Activated T-helper 17 cell treated with anti-CD3 and anti-CD28 coated beads, Interleukin-2, amount 50 U/mL, for 72 hours (primary cell): ENCODE results near the gene GREB1. TPM values are rescaled to one million over a fixed set of nuclear protein-coding genes. Genes with fewer than 3 reads are reported as not detected.

ENCODE experiments used
- ATAC-seq: fragments of 150-1000 bp; cut with Tn5 transposase; replicated peaks from 2 replicates; pipeline ENCODE4 v1.10.0; 2021; ENCODE audit warnings: mild to moderate bottlenecking, moderate library complexity
- H3K27ac Mint-ChIP-seq: one replicate; pipeline ENCODE4 v1.8.0; 2022; ENCODE audit warnings: mixed read lengths
- H3K27me3 Mint-ChIP-seq: one replicate; pipeline ENCODE4 v1.8.0; 2022; ENCODE audit warnings: mixed read lengths
- H3K36me3 Mint-ChIP-seq: one replicate; pipeline ENCODE4 v1.8.0; 2022; ENCODE audit warnings: low read depth, mild to moderate bottlenecking, mixed read lengths
- H3K4me1 Mint-ChIP-seq: one replicate; pipeline ENCODE4 v1.8.0; 2022; ENCODE audit warnings: mixed read lengths
- H3K4me3 Mint-ChIP-seq: one replicate; pipeline ENCODE4 v1.8.0; 2022; ENCODE audit warnings: mild to moderate bottlenecking, mixed read lengths
- H3K9me3 Mint-ChIP-seq: one replicate; pipeline ENCODE4 v1.8.0; 2022; ENCODE audit warnings: mixed read lengths
- total RNA-seq, 2 donors: library from RNA; stranded (reverse); gene quantifications; one replicate each; pipeline ENCODE4 v1.2.3, GENCODE V29; 2022

GREB1 gene
- total RNA-seq, 2 donors from 2014 or later, result 0.95 to 1.0 TPM

DNA sequence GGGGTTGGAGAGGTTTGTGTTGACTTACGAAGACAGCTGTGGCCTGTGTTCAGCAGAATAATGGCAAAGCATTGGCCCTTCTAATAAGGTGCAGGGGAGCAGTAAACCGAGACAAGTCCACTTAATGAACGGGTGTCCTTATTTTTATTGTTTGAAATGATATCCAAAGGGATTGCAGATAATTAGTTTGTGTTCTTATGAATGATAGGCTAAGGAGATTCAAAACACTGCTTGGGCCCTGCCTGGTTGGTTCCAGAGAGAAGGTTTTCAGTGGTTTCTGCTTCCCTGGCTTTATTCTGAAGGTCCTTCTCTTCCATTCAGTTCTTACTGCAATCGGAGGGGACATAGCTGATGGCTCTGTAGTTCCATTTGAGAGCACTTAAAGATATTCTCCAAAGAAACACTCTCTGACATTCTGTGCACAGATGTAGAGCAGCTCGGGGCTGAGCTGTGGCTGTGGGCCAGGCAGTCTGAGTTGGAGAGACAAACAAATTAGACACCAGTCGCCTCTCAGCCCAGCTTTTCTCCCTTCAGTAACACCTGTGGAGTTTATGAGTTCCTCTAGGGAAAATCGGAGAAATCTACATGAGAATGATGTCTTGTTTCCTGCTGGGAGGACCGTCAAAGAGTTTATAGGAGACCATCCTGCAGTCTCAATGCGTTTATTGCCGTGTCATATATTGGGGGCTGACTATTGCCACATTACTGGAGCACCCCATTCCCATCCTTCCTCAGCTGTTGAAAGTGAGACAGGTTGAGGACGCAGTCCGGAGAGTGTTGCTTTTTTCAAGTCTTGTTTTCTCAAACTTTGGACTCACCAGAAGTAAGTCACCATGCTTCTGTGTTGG lies 6.5 kb downstream of the GREB1 start:
- Mint-ChIP-seq H3K4me1 (no peaks in the 10 kb centered on the region), H3K27ac (no peak overlapping the region), H3K4me3 (no peak overlapping the region), H3K36me3 (no peaks in the 10 kb centered on the region), H3K9me3 (no peaks in the 10 kb centered on the region), H3K27me3 (peaks cover 31% of the 10 kb centered on the region)
- ATAC-seq, result no peak

DNA sequence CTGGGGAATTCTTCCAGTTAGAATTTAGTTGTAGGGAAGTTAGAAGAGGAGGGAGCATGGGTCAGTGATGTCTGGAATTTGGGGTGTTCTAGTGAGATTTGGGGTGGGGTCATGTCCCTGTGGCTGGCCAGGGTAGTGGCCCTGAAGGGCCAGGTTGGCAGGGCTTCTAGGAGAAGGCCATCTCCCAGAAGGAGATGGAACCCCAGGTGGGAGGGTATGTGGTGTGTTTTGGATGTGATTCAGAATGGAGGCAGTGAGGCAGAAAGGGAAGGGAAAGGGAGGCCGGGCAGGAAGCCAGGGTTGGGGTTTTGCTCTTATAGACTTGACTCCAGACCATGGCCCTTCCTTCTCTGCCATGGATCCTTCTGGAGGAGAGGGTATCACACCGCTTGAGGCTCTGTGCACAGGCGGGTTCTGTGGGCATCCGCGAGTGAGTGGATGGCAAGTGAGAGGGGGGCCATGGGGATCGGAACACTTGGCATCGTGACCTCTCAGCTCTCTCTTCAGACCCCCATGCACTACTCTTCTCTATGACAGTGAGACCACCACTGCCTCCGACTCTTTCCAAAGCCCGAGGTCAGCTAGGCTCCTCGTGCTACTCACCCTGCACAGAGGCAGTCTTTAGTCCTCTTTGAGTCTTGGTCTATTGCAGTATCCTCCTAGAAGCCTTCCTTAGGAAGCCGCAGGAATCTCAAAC lies 7.3 kb downstream of the GREB1 start:
- H3K27me3 Mint-ChIP-seq, result peaks cover 26% of the 10 kb centered on the region
- no peak overlapping the region for H3K27ac Mint-ChIP-seq
- H3K4me1 Mint-ChIP-seq, result no peaks in the 10 kb centered on the region
- H3K9me3 Mint-ChIP-seq, result no peaks in the 10 kb centered on the region
- no peak overlapping the region for H3K4me3 Mint-ChIP-seq
- ATAC-seq, result no peak
- H3K36me3 Mint-ChIP-seq, result no peaks in the 10 kb centered on the region

DNA sequence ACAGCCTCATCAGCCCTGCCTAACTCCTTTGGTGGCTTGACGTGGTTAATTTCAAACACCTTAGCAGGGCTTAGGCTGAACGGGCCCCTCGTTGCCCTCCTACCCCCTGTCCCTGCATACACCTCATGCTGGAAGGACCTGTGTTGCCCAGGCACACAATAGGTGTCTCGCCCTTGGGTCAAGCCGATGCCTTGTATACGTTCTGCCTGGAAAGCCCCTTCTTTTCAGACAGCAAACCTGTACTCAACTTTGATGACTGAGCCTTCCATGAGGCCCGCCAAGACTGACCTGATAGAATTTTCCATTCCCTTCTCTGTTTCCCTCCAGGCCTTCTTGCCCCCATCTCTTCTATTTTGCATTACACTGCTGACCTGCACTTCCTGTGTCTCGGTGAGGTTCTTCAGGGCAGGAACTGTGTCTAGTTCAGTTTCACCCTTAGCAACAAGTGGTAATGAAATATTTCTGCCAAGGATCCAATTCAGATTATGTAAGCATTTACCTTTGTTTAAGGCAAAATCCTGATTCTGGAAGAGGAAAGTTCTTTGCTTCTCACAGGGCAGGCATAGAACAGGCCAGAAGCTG lies 7.9 kb downstream of the GREB1 start:
- Mint-ChIP-seq H3K27ac (no peak overlapping the region), H3K9me3 (no peaks in the 10 kb centered on the region), H3K4me1 (no peaks in the 10 kb centered on the region), H3K4me3 (no peak overlapping the region), H3K27me3 (peaks cover 26% of the 10 kb centered on the region), H3K36me3 (no peaks in the 10 kb centered on the region)
- no peak for ATAC-seq

DNA sequence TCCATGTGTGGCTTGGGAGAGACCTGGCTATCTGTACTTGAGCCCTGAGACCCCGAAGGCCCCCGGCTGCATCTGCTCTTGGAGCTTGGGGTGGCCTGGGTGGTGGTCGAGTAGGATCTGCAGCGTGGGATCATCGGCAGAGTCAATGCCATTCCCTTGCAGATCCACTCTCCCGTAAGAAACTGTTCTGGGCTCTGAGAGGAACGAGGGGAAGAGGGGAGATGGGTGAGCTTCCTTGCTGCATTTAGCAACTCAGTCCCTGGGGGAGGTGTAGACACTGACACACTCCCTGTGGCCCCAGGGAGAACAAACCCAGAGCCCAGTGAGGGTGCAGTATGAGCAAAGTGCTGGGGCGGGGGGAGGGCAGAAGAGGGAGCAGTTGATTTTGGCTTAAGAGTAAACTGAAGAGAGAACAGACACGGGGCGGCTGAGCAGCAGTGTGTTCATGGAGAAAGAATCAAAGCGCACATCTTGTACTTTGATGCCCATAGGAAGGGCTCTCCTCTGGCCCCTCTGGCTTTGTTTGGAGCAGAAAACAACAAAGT lies 8.5 kb downstream of the GREB1 start:
- no peaks in the 10 kb centered on the region for H3K4me1 Mint-ChIP-seq
- no peak overlapping the region for H3K4me3 Mint-ChIP-seq
- H3K27ac Mint-ChIP-seq, result no peak overlapping the region
- ATAC-seq, result no peak
- no peaks in the 10 kb centered on the region for H3K9me3 Mint-ChIP-seq
- peaks cover 26% of the 10 kb centered on the region for H3K27me3 Mint-ChIP-seq
- H3K36me3 Mint-ChIP-seq, result no peaks in the 10 kb centered on the region

DNA sequence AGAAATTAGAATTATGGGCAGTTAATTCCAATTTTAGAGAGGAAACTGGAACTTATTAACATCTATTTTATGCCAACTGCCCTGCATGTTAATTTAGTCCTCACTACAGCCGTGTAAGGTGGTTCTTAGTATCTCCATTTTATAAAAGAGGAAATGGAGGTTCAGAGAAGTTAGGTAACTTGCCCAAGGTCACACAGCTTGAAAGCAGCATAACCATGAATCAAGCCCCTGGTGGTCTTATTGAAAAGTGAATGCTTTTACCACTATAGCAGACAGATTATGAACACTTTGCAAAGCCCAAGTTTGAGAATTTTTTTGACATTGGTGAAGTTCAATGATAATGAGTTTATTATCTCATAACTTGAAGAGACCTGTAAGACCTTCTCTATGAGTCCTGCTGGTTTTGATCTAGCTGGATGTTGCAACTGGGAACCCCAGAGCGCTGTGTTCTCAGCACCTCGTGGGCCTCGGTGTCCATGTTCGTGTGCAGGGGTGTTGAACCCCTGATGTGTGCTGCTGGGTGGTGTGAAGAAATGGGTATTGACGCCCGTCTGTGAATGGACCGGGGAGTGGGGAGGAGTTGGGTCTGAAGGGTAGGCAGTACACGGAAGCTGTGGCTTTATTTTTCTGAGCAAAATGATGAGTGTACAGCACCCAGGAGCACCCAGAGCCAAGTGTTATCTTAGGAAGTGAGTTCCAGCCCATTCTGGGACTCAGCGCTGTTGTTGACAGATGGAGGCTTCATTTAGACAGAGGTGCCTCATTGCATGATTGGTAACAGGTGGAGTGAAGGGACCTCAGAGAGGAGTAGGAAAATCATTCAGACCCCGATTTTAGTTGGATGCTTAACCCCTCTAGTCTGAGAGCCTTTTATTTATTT lies 9.7 kb downstream of the GREB1 start:
- no peak for ATAC-seq
- Mint-ChIP-seq H3K4me3 (no peak overlapping the region), H3K27me3 (peaks cover 26% of the 10 kb centered on the region), H3K36me3 (no peaks in the 10 kb centered on the region), H3K9me3 (no peaks in the 10 kb centered on the region), H3K27ac (no peak overlapping the region), H3K4me1 (no peaks in the 10 kb centered on the region)

DNA sequence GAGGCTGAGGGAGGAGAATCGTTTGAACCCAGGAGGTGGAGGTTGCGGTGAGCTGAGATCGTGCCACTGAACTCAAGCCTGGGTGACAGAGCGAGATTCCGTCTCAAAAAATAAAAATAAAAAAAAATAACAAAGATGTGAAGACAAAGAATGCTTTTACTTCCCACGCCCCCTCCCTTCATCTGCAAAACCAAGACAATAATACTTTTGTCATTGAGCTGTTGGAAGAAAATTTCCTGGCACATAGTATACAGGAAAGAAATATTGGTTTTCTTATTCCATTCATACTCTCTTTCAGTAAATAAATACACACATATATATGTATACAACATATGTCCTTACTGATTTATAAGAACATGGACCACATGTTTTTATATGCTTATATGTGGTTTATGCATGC lies 12.2 kb downstream of the GREB1 start:
- H3K36me3 Mint-ChIP-seq, result no peaks in the 10 kb centered on the region

DNA sequence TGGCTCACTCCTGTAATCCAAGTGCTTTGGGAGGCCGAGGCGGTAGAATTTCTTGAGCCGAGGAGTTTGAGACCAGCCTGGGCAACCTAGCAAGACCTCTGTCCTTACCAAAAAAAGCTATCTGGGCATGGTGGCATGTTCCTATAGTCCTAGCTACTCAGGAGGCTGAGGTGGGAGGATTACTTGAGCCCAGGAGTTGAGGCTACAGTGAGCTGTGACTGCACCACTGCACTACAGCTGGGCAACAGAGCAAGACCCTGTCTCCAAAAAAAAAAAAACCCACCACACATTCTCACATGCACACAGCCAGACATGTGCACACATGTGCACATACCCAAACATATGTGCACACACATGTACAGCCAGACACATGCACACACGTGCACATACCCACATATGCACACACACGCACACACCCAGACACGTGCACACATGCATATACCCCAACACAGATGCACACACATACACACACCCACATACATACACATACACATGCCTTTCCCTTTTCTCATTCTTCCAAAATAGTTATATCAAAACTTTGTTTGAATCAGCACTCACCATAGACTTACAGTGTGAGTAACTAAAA lies 14.2 kb downstream of the GREB1 start:
- no peak overlapping the region for H3K27ac Mint-ChIP-seq
- no peaks in the 10 kb centered on the region for H3K36me3 Mint-ChIP-seq
- ATAC-seq, result no peak
- peaks cover 21% of the 10 kb centered on the region for H3K27me3 Mint-ChIP-seq
- no peaks in the 10 kb centered on the region for H3K4me1 Mint-ChIP-seq
- no peaks in the 10 kb centered on the region for H3K9me3 Mint-ChIP-seq
- H3K4me3 Mint-ChIP-seq, result no peak overlapping the region

More for the DNA sequence above, 12.2 kb downstream of the GREB1 start:
- Mint-ChIP-seq H3K4me1 (no peaks in the 10 kb centered on the region), H3K27me3 (peaks cover 27% of the 10 kb centered on the region), H3K27ac (no peak overlapping the region), H3K4me3 (no peak overlapping the region), H3K9me3 (no peaks in the 10 kb centered on the region)
- ATAC-seq, result no peak

DNA sequence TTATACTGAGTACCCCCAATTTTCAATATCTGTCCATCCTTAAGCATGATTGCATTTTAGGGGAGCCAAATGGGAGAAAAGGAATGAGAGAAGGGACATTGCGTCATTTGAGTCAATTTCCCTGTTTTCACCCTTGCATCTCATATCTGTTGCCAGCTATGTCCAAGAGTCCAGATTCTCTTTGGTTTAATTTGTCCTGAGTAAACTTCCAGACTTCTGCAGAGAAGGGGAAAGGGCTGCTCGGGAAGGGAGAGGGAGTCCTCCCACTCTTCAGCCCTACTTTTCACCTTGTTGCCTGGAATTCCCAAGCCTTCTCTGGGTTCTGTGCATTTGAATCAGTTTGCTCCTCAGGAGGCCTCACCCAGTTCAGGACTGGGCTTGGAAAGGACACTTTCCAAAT lies 16.5 kb downstream of the GREB1 start:
- no peak for ATAC-seq
- H3K4me3 Mint-ChIP-seq, result no peak overlapping the region
- no peaks in the 10 kb centered on the region for H3K36me3 Mint-ChIP-seq
- peaks cover 26% of the 10 kb centered on the region for H3K27me3 Mint-ChIP-seq
- H3K27ac Mint-ChIP-seq, result no peak overlapping the region
- no peaks in the 10 kb centered on the region for H3K4me1 Mint-ChIP-seq
- H3K9me3 Mint-ChIP-seq, result no peaks in the 10 kb centered on the region

DNA sequence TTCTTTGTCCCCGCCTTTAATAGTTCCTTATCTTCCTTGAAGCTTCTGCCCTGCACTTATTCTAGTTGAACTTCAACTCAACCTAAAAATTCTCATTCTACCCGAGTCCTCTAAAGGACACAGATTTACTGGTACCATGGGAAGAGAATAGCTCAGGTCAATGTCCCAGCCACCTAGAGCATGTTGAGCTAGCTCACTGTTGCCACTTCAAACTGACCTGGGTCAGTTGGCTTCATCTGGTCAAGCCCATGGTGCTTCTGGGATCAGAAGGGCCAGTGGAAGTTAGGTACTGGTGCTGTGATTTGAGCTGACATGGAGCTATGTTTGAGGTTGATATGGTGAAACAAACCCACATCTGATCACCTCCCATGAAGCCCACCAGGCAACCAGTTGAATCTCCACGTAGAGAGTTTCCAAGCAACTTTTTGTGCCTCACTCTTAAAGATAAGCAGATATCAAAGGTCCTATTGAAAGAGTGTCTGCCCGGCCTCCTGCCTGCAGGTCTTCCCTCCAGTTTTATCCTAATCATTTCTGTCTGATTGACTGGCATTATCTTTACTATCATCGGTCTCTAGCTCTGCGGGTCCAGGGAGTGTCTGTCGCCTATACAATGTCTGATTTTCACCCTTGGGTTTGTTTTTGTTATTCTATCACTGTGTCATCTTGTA lies 17.2 kb downstream of the GREB1 start:
- no peak overlapping the region for H3K27ac Mint-ChIP-seq
- peaks cover 33% of the 10 kb centered on the region for H3K27me3 Mint-ChIP-seq
- no peak overlapping the region for H3K4me3 Mint-ChIP-seq
- ATAC-seq, result no peak
- H3K36me3 Mint-ChIP-seq, result no peaks in the 10 kb centered on the region
- no peaks in the 10 kb centered on the region for H3K9me3 Mint-ChIP-seq
- no peaks in the 10 kb centered on the region for H3K4me1 Mint-ChIP-seq

DNA sequence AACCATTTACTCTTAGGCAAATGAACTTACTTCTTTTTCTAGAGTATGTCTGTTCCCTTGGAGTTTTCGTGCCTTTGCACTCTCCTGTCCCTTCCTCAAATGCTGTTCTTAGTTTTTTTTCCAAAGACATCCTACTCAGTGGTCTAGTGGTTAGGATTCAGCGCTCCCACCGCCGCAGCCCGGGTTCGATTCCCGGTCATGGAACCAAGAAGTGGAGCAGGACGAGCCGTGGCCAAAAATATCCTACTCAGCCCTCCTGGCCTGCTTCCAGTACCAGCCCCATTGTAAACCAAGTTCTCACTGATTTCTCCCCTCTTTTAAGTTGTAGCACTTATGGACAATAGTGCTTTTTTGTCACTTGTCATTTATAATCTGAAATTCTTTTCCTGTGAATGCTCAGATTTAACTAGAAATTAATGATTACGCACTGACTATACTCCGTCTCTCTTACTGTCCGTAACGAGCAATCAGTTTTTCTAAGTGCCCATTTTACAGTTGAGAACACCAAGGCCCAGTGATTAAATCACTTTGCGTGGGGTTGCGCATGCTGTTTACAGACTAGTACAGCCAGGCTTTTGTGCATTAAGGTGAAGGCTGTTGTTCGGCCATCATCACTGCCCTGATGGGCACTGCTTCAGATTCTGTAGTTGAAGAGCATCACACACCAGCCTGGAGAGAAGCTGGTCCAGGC lies 17.9 kb downstream of the GREB1 start:
- ATAC-seq, result no peak
- no peak overlapping the region for H3K27ac Mint-ChIP-seq
- H3K9me3 Mint-ChIP-seq, result no peaks in the 10 kb centered on the region
- no peak overlapping the region for H3K4me3 Mint-ChIP-seq
- H3K4me1 Mint-ChIP-seq, result no peaks in the 10 kb centered on the region
- H3K27me3 Mint-ChIP-seq, result peaks cover 34% of the 10 kb centered on the region
- no peaks in the 10 kb centered on the region for H3K36me3 Mint-ChIP-seq

DNA sequence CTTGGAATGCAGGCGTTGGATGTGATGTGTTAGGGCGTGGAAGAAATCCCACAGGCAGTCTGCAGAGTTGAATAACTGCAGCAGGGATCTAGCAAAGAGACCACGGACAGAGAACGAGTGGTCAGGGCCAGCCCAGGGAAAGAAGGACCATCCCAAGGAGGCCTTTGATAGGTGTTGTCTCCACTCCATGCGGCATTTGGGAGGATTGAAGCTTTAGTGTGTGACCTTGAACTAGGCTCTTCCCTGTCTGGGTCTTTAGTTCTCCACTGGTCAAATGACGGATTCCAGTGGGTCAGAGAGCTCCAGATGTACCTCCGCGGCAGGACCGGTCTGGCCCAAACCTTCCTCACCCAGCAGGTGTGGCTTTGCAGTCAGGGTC lies 18.4 kb downstream of the GREB1 start:
- Mint-ChIP-seq H3K4me1 (no peaks in the 10 kb centered on the region), H3K4me3 (no peak overlapping the region), H3K36me3 (no peaks in the 10 kb centered on the region), H3K27me3 (peaks cover 35% of the 10 kb centered on the region), H3K9me3 (no peaks in the 10 kb centered on the region), H3K27ac (no peak overlapping the region)
- no peak for ATAC-seq

DNA sequence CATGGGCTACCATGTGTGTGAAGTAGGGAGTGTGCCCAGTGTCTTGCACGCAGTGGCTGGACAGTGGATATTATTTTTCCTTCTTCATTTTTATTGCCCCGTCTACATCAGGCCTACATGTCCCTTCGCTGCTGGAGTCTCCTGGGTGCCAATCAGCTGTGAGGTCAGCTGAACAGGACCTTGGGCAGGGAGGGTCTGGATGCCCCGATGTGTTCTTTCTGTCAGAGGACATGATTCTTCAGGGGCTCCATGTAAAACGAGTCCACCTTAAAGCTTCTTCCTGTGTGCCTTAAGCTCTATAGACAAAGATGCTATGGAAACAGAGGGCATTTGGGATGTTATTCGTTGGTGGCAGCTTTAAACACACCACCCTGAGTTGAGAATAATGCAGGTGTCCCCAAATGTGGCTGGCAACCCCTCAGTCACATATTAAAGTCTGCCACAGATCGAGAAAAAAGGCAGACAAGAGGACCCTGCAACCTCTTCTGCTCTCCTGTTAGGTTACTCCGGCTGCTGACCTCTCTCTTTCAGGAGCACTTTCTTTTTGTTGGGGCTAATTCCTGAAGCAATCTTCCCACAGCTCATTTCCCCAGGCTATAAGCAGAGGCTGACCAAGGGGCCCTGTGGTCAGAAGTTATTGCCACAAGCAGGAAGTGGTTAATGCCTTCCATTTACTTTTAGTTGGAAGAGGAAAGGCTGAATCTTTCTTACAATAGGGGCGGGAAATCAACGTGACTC lies 20.0 kb downstream of the GREB1 start:
- H3K4me3 Mint-ChIP-seq, result no peak overlapping the region

More for the DNA sequence above, 20.0 kb downstream of the GREB1 start:
- H3K27ac Mint-ChIP-seq, result no peak overlapping the region
- ATAC-seq, result no peak
- peaks cover 43% of the 10 kb centered on the region for H3K27me3 Mint-ChIP-seq
- H3K9me3 Mint-ChIP-seq, result no peaks in the 10 kb centered on the region
- H3K4me1 Mint-ChIP-seq, result no peaks in the 10 kb centered on the region
- no peaks in the 10 kb centered on the region for H3K36me3 Mint-ChIP-seq
